NCI-H748 (cell line): ENCODE measurements around the gene NQO2.
A peak's percentile ranks its signal among the peaks of the same experiment; 100 is the strongest.
"Not testable (repeated sequence)": the region's sequence is repeated elsewhere in the genome, so short reads cannot be mapped to it uniquely, and the experiment has no call there.

Source experiments
- DNase-seq: peaks from one replicate; lab custom pipeline; 2025; ENCODE audit not compliant: unreplicated experiment; lab: John Stamatoyannopoulos, UW

NQO2 gene

DNA sequence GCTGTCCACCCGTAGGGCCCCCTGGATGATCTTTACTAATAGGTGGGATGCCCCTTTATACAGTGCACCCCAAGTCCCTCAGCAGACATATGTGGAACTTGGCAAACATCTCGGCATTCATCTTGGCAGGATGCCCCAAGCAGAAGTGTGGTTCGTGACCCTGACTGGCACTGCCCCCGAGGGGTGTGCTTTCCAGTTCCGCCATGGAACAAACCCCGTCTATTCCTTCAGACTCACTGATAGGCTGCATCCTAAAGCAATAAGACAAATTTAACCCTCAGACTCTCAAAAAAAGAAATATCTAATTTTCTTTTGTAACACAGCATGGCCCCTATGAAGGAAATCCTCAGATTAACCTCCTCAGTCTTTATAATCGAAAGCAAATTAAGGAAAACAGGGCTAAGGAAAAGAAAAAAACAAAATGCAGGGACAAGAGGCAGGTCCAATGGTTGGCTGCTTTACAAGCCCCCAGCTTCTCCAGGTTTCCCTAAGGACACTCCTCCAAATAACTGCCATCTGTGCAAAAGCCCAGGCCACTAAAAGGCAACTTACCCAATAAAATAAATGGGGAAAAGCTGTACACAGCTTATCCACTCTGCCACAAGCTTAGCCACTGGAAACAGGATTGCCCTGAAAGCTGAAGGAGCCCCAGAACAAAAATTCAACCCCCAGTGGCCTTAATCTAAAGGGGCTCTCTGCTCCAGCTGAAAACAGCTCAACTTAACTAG, 38.1 kb downstream of the NQO2 start:
- no peak for DNase-seq

DNA sequence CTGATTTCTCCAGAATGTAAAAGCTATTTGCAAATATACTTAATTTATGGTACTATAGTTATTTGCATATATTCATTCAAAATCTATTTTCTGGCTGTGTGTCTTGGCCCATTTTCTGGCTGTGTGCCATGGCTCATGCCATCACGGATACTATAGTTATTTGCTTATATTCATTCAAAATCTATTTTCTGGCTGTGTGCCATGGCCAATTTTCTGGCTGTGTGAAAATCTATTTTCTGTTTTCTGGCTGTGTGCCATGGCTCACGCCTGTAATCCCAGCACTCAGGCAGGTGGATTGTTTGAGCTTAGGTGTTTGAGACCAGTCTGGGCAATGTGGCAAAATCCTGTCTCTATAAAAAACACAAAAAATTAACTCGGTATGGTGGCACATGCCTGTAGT, 39.7 kb downstream of the NQO2 start:
- DNase-seq, result peak; percentile 98

DNA sequence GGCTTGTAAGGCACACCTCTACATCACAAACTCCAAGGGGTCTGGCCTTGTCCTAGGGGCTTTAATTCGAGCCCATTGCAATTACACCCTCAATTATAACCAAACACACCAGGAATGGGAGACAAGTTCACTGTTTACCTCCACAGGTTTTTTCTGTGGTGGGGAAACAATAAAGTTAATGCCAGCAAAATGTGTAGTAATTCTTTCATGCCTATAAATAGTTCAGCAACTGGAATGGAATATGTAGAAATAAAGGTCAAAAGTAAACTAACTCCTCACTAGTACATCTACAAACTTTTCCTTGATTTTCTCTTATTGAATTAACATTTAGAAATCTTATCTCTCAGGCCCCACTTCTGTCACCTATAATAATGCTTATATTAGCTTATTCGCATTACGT, 41.5 kb downstream of the NQO2 start:
- no peak for DNase-seq

DNA sequence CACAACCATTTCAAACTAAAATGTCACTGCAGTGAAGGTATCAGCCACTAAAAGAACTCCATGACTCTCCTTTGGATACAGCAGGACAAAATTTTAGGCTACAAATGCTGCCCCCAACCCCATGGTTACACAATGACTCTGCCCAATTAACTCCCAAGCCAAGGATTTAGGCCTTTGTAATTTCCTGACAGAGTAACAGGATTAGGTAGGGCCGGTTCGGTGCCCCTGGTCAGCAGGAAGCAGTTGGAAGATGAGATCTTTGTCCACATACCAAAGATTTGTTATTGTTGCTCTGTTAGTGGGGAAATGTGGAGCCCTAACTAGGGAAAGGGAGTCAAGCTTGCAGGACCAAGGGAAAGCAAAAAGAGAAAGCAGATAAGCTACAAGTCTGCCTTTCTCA, 41.9 kb downstream of the NQO2 start:
- DNase-seq, result no peak

DNA sequence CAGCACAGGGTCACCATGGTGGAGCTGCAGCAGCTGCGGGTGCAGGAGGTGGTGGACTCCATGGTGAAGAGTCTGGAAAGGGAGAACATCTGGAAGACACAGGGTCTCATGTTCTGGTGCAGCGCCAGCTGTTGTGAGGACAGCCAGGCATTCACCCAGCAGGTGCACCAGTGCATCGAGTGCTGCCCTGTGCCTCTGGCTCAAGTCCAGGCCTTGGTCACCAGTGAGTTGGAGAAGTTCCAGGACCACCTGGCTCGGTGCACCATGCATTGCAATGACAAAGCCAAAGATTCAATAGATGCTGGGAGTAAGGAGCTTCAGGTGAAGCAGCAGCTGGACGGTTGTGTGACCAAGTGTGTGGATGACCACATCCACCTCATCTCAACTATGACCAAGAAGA, 45.7 kb downstream of the NQO2 start:
- peak; percentile 43 for DNase-seq

DNA sequence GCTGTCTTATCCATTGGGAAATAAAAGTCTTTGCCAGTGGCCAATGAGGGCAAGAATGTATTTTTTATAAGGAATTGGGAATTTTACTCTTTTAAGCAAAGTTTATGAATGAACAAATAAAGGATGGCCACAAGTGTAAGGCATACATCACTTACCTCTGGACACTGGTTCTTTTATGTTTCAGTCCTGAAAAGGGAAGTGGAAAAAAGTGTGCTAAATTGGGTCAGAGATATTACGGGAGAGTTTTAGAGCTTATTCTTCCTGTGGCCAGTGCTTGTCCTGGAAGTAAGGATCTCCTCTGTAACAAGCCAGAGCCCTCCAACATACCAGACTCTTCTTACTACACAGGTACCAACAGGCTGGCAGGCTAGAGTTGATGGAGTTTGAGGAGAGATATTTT, 46.1 kb downstream of the NQO2 start:
- DNase-seq, result no peak

DNA sequence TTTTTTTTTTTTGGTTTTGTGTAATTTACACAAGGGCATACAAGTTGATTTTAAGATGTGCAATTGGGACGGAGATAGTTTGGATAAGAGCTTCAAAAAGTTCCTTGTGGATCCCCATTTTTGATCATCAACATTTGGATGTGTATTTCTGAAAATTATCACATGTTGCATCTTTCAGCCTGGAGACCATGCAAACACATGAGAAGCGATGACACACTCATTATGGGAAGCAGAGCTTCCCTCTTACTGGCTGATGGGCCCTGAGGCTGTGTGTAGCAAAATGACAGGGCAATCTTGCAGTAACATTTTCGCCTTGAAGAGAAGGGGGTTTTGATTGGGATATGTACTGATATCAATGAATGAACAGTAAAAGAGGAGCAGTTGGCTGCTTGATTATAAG, 46.6 kb downstream of the NQO2 start:
- no peak for DNase-seq

DNA sequence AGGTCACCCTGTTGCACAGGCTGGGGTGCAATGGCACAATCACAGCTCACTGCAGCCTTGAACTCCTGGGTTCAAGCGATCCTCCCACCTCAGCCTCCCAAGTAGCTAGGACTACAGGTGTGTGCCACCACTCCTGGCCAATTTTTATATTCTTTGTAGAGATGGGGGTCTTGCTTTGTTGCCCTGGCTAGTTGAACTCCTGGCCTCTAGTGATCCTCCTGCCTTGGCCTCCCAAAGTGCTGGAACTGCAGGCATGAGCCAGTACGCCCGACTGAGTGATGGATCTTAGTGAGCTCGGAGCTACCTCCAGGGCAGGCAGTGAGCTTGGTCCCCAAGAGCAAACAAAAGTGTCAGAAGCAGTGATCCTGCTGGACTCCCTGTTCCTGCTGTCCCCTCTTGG, 48.3 kb downstream of the NQO2 start:
- DNase-seq, result not testable (repeated sequence)

DNA sequence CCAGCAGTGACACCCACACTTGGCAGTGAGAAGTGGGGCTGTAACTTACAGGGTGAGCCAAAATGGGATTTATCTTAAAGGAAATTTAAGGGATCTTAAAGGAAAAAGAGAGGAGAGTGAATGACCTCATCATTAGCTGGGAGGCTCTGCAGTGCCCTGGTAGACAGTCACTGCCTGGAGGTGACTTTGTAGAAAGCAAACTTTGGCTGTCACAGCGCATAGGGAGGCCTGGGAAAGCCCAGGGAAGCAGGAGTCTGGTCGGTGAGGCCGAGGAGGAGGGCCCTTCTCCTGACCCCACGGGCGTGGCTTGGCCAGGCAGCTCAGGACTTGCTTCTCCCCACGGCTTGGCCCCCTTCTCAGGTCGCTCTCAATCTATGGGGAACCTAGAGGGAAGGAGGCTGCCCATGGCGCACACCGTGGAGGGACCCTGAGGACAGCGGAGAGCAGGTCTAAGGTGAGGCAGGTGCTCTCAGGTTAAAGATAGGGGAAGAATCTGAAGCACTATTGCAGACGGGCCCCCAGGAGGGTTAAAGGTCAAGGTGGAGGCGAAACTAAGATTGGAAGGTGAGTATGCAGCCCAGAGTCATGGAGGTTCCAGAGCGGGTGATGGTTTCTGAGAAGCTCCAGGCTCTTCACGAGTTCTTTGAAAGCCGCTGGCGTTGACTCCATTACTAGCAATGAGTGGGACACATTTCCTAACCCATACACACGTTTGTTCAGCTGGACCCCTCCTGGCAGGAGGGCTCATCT, 53.0 kb downstream of the NQO2 start:
- peak; percentile 63 for DNase-seq

DNA sequence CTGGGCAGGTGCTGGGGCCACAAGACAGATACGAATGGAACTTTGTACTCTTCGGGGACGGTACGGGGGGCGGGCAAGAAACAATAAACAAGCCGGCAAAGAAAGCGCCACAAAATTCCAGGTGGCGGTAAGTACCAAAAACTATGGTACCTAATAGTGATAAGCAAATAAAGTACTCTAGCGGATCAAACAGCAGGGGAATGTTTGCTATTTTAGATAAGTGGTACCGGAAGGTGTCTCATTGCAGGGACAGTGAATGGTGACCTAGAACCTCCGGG, 53.5 kb downstream of the NQO2 start:
- DNase-seq, result no peak

DNA sequence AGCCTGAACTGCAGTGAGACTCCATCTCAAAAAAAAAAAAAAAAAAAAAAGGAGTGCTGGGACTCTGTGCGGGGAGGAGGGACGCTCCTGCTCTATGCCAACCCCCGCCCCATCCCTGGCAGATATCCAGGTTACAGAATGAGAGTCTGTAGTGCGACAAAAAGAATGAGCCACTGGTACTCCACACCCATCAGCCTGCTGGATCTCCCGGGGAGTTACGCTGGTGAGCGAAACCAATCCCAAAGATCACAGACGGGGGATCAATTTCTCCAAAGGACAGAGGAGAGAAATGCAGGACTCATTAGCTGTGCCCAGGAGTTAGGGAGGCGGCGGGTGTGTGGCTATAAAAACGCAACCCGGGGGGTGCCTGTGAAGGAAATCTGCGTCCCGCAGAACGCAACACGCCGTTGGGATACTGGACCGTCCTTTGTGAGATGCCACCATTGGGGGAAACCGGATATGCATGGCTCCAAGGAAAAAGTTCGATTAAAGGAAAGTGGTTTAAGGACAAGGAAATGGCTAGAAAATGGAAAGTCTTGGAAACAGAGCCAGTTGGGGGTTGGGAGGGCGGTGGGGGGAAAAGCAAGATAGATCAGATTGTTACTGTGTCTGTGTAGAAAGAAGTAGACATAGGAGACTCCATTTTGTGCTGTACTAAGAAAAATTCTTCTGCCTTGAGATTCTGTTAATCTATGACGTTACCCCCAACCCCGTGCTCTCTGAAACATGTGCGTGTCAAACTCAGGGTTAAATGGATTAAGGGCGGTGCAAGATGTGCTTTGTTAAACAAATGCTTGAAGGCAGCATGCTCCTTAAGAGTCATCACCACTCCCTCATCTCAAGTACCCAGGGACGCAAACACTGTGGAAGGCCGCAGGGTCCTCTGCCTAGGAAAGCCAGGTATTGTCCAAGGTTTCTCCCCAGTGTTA, 54.8 kb downstream of the NQO2 start:
- peak; percentile 84 for DNase-seq

DNA sequence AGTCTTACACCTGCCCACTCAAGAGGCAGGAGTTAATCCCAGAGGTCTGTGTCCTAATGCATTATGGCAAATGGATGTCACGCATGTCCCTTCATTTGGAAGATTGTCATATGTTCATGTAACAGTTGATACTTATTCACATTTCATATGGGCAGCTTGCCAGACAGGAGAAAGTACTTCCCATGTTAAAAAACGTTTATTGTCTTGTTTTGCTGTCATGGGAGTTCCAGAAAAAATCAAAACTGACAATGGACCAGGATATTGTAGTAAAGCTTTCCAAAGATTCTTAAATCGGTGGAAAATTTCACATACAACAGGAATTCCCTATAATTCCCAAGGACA, 55.4 kb downstream of the NQO2 start:
- not testable (repeated sequence) for DNase-seq

DNA sequence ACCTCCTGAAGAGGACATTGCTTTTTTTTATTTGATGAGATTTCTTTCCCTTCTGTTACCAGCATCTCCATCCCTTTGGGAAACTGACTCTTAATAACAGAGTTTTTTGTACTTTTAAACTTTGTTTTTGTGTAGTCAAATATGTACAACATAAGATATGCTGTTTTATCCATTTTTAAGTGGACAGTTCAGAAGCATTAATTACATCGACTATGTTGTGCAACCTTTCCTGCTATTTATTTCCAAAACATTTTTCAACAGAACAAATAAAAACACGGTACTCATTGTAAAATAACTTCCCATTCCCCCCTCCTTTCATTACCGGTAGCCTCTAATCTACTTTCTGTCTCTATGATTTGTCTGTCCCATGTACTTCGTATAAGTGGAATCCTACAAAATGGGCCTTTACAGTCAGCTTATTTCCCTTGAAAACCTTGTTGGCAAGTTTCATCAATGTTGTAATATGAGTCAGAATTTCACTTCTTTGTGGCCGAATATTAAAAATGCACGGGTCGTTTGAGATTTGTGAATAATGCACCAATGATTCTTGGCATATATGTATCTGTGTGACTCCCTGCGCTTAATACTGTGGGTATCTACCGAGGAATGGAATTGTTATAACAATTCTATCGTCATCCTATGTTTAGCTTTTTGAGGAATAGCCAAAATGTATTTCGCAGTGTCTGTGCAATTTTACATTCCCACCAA, 57.5 kb downstream of the NQO2 start:
- no peak for DNase-seq

DNA sequence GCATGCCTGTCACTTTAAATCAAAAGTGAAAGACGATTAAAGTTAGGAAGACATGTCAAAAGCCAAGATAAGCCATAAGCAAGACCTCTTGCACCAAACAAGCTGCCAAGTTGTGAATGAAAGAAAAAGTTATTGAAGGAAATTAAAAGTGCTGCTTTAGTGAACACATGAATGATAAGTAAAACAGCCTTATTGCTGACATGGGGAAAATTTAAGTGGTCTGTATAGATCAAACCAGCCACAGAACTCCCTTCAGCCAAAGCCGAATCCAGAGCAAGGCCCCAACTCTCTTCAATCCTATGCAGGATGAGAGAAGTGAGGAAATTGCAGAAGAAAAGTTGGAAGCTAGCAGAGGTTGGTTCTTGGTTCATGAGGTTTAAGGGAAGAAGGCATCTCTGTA, 59.3 kb downstream of the NQO2 start:
- DNase-seq, result no peak

DNA sequence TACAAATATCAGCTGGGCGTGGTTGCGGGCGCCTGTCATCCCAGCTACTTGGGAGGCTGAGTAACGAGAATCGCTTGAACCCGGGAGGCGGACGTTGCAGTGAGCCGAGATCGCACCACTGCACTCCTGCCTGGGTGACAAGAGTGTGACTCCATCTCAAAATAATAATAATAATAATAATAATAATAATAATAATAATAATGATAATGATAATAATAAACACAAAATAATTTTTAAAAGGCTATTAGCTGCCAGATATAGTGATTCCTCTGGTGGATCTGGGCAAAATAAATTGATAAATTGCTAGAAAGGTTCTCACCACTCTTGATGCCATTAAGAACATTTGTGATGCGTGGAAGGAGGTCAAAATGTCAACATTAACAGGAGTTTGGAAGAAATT, 60.4 kb downstream of the NQO2 start:
- DNase-seq, result not testable (repeated sequence)

DNA sequence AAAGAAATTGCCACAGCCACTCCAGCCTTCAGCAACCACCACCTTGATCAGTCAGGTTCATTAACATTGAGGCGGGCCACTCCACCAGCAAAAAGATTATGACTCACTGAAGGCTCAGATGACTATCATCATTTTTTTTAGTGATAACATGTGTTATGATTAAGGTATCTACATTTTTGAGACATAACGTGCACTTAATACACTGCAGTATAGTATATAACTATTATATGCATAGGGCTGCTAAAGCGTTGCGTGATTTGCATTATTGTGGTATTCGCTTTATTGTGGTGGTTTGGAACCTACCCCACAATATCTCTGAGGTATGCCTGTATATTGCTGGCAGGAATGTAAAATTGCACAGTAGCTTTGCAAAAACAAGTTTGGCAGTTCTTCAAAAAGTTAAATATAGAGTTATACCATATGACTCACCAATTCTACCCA, 61.8 kb downstream of the NQO2 start:
- no peak for DNase-seq

DNA sequence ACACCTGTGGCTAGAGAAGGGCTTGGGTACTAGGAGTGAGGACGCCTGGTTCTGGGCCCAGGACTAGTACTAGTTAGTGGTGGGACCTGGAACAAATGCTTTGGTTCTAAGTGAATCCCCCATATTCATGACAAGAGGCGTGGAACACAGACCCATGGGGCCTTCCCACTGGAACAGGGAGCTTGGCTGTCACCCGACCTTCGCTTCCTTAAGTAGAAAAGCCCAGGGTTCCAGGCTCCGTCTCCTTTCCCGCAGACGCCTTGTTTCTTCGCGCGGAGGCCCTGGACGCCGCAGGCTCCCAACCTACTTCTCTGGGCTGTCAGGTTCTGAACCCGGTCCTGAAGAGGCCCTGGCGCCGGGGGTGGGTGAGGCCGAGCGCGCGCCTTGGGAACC, 63.6 kb downstream of the NQO2 start:
- DNase-seq, result not testable (repeated sequence)

DNA sequence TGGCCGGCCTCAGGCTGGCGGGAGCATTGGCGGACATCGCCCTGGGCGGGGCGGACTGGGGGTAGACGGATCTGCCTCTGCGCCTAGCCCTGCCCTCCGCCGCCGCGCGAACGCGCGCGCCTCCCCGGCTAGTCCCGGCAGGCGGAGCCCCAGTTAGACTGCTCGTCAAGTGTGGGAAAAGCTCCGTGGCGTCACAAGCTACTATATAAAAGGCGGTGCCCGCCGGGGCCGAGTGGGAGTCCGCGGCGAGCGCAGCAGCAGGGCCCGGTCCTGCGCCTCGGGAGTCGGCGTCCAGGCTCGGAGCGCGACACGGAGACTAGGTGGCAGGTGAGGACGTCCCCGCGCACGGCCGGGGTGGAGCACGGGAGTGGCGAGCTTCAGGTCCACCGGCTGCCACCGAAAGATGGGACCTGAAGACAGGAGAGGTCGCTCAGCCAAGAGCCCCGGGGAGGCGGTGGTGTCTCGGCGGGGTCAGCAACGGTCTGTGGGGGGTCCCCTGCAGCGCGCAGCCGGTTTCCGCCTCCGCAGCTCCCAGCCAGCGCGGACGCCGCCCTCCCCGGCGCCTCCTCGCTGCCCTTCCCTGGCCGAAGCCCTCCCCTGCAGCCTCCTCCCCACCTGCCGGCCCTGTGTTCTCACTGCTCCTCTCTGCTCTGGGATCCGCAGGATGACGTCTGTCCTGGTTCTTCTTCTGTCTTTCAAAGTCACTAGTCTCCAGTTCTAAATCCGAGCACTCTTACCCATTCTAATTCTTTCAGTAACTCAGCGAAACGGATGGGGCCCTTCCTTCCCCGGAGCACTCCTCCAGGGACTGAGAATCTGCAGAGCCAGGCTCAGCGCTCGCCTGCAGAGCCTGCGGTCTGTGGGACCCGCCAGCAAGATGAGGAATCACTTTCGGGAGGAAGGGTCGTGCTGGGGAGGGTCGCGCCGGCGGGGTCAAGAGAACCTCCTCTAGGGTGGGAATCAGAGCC, 64.3 kb downstream of the NQO2 start:
- DNase-seq, result peak; percentile 94

DNA sequence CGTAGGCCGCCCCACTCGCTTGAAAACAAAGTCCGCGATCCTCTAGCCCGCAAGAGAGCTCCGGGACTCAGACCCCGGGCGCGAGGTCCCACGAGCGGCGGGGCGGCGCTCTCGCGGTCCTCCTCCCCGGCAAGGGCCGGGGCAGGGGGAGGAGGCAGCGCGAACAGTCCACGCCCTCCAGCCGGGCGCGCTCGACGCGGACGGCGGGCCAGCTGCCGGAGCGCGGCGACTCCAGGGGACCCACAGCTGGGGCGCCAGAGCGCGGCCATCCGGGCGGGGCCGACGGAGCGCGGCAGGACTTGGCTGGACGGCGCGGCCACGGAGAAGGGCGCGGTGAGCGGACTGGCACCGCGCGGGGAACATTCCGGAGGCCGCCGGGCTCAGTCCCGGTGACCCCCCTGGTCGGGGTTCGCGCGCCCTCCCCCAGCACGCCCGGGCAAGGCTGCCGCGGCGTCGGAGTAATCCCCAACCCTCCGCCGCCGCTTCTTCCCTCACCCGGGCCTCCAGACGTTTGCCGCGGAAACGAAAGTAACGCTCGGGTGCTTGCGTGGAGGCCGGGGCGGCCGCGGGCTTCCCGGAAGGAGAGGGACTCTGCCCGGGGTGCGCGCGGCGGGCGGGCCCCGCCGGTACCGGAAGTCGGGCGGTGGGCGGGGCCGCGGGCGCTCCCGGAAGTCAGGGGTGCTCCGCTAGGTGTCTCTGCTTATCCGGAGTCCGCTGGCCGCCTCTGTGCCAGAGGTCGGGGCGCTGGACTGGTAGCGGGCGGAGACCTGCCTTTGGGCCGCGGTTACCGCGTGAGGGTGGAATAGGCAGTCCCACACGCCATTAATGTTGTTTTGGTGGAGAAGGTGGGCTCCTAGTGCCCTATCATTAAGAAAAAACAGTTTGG, 68.9 kb downstream of the NQO2 start, which contains the start of gene RIPK1:
RIPK1 (plus strand) TSS at position 166 of the 886 bp plus-strand sequence. CDS start 8,330 bp downstream, outside the sequence.
- DNase-seq, result peak; percentile 96
